NCI-H2081 (cell line): ENCODE data around the gene NAP1L4.

ENCODE experiments used
- DNase-seq, 2 experiments: peaks; one replicate each; lab custom pipeline; 2025; lab: John Stamatoyannopoulos, UW

Gene NAP1L4

DNA sequence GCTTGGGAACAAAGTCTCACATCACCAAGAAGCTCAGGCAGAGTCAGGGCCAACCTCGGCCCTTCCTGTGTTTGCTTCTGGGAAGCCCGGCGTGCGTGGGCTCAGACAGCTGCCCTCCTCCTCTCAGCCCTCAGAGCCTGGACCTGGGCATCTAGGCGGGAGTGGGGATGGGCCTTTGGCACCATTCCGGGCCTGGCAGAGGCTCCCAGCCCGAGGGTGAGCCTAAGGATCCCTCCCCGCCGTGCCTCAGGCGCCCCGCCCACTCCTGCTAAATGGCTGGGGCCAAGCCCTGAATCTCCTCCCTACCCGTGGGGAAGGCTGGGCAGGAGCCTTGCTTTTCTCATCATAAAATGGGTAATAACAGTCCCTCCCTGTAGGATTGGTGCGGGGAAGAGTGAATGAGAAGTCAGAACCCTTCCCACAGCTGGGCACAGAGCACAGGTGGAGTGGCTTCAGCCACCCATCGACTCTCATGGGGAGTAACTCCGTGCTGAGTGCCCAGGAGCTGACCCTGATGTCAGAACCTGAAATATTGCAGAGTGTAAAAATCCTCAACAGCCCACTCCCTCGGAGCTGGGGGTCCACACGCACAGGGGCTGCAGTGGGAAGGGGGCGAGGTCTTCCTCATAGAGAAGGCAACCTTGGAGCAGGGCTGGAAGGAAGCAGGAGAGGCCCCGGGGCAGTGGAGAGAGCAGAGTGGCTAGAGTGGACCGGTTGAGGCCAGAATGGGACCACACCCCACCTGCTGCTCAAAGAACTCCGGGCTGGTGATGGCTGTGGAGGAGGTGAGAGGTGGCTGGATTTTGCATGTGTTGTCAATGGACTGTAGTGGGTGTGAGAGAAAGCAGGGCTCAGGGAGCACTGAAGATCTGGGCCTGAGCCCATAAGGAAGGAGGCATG is 87.7 kb downstream of the NAP1L4 start:
- DNase-seq, result no peak

DNA sequence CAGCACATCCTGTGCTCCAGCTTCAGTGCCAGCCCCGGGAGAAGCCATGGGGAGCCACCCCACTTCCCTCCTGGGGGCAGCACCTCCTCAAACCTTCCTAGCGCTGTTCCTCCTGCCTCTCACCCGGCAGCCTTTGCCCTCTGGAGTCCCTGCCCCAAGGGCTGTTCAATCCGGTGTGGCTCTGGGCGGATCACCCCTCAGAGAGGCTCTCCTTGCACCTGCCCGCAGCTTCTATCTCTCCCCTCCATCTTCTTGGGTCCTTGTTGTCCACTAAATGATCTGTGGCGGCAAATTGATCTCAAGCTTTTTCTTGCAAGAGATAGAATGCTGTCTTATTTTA is 88.5 kb downstream of the NAP1L4 start:
- DNase-seq, result no peak

DNA sequence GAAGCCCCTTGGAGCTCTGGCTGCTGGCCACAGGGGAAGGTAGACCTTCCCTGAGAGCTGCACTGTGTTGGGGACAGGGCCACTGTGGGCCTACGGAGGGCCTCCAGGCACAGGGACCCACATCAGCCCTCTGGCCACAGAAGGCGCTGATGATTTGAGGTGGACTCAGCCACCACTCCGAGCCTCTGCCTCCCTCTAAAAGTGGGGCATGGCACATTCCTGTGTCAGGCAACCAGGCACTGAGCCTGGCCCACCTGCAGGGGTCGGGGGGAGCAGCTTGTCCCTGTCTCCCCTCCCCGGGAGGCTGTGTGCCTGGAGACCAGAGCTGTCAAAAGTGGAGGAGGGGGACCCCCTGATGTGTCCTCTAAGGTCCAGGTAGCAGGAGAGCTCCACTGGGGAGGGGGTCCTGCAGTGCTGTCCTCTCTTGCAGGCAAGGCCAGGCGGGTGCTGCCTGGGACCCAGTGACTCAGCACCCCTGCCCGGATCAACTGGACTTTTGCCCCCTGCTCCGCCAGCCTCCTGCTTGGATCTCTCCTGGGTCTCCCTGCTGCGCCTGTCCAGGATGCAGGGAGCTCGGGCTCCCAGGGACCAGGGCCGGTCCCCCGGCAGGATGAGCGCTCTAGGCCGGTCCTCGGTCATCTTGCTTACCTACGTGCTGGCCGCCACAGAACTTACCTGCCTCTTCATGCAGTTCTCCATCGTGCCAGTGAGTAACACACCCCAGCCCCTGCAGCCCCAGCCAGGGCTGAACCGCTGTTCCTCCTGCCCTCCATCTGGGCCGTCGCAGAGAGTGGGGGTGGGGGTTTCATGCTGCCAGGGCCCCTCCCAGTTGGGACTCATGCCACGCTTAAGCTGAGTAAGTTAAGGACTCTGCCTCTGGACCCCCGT is 89.1 kb downstream of the NAP1L4 start:
- no peak for DNase-seq

DNA sequence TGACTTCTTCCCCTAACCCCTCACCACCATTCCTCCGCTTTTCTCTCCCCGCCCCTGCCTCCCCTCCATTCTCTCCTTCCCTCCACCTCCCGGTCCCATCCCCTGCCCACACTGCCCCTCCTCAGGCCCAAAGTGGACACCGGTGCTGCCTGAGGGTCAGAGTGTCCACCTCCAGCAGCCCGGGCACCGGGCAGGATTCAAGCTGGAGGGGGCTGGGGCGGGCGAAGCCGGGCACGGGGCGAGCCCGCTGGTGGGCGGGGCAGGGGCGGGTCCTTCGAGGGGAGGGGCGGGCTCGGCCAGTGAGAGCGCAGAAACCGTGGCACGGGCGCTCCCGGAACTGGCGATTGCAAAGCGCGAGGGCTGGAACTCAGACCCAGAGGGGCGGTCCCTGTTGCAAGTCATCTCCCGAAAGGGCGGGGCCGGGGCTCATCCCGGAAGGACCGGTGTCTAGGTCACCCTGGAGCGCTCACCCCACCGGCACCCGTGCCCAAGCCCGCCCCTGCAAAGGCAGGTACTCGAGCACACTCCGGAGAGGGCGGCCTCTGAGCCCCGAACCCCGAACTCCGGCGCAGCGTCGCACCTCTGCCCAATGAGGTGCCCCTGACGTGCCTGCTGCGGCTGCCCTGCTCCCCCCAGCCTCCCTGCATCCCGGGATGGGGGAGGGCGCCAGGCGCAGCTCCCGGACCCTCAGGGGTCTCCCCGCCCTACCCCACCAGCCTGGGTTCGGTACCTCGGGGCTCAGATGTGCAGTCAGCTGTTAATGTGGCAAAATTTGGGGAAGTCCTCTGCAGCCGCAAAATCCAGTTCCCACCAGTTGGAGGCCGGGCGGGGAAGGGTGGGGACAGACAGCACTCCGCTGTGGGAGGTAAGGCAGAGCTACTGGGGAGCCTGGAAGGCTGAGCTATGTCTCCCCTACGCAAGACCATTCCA is 90.0 kb downstream of the NAP1L4 start:
- peak; percentile 69 to 79 for DNase-seq

DNA sequence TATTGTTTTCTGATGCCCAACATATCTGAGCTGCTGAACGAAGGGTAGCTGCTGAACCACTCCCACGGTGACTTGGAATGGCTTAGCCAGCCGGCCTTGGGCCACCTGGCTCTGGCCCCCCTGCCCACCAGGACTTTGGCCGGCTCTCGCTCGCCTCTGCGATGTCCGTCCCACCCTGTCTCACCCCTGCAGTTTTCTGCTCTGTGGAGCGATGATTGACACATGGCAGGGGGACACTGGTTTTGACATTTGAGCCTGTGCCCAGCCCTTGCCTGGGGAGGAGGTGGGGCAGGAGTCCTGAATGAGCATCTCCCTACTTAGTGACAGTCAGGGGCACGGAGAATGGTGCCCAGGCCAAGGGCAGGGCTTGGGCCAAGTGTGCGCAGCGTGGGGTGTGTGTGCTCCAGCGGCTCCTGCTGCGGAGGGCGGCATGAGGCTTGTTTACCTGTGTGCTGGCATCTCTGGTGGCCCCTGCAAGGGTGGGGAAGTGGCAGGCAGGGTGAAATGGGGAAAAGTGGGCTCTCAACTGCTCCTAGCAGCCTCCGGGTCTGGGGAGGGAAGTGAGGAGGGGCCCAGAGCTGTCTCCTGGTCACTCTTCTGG is 90.8 kb downstream of the NAP1L4 start:
- no peak for DNase-seq

DNA sequence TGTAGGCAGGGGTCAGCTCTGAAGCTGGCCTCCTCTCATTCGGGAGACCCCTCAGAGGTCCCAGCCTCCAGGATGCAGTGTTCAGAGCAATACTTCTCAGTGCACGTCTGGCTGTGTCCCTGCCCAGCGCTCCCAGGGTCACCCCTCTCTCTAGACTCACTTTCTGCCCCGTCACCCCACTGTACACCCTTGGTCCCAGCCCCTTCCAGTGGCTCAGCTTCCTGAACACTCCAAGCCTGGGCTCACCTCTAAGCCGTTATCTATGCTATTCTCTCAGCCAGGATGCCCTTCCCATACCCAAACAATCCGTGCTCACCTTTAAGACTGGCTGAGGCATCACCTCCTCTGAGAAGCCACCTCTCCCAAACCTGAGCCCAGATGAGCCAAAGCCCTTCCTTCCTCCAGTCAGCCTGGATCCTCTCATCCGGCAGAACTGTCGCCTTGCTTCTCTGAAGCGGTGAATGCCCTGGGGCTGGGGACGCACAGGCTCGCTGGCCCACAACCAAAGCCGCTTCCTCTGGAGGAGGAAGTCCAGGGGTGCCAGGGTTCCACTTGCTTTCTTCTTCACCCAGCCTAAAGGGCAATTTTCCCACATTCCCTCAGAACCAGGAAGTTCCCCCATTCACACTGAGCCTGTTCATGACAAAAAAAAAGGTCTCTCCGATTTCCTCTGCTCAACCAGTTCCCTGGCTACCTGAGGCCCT is 92.9 kb downstream of the NAP1L4 start:
- DNase-seq, result no peak

DNA sequence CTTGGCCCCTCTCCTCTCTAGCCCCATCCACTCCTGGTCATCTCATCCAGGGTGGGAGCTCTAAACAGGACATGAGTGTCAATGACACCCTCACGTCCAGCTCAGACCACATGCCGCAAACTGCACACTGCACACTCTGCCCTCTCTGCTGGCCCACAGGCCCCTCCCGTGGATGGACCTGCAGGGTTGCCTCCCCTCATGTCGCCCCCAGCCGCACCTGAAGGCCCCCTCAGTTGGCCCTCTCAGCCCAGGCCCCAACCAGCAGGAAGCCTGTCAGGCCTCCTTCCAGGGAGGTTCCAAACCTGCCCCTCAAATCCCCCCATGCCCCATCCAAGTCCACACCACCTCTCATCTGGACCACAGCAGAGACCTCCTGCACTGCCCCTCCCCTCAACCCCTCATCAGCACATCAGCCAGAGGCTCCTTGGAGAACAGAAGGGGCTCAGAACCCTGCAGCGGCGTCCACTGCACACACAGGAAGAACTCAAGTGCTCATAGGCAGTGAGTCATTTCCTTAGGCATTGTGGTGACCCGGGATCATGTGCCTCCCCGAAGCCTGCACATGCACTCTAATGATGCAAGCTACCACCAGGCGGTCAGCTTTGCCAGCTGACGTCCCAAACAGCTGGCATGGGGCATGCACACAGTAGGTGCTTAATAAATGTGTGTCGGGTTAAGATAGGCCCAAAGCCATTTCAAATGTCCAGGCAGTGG is 93.6 kb downstream of the NAP1L4 start:
- DNase-seq, result no peak

DNA sequence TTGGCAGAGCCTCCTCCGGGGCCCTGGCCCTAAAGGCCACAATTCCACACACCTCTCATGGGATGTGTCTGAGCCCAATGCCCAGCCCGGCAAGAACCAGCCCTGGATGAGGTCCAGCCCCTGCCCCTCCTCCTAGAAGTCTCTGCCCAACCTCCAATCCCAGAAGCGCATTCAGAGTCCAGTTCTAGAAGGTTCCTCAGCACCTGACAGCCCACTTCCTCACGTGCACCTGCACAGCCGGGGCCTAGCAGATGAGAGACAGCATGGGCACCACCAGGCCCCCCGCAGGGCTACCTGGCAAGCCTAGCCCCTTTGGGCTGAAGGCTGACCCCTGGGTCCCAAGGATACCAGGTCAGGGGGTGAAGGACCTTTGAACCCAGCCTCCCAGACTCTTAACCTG is 95.1 kb downstream of the NAP1L4 start:
- DNase-seq, result no peak

DNA sequence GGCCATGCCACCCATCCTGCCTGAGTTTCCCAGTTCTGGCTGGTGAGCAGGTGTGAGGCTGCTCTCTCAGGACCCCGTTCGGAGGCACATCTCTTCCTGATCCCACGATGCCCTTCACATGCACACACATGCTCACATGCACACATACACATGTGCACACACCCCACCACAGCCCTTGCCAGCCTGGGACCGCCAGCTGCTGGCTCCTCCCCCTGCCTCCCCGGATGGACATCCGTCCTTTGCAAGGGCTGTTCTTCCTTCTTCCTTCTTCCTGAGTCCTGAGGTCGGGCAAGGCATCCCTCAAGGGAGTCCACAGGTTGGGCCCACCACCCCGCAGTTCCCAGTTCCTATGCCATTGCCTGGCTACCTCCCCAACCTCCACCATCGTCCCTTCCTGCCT is 96.1 kb downstream of the NAP1L4 start:
- DNase-seq, result no peak
